Ascending aorta (tissue), 2 donors: ENCODE data around the gene WBP2. TPM values are rescaled to one million over a fixed set of nuclear protein-coding genes. Genes with fewer than 3 reads are reported as not detected.
"Not testable (repeated sequence)": the region's sequence is repeated elsewhere in the genome, so short reads cannot be mapped to it uniquely, and the experiment has no call there.

Source experiments
- DNase-seq, 2 donors: peaks; one replicate each; pipeline ENCODE4 v3.0.0-alpha.2; 2019; ENCODE audit warnings: low spot score in 2 of 2
- H3K27ac ChIP-seq, 2 donors: fragments of 200-600 bp; sonication (generic); one replicate each; pipeline ENCODE4 v1.5.1; 2016 to 2017; ENCODE audit warnings: mild to moderate bottlenecking in 1 of 2
- H3K27me3 ChIP-seq: fragments of 200-600 bp; sonication (generic); one replicate; pipeline ENCODE4 v1.5.1; 2017
- H3K36me3 ChIP-seq, 2 donors: fragments of 200-600 bp; sonication (generic); one replicate each; pipeline ENCODE4 v1.5.1; 2016
- H3K4me1 ChIP-seq, 2 donors: fragments of 200-600 bp; sonication (generic); one replicate each; pipeline ENCODE4 v1.5.1; 2016 to 2017; ENCODE audit warnings: mild to moderate bottlenecking in 1 of 2
- H3K4me3 ChIP-seq, 2 donors: fragments of 200-600 bp; sonication (generic); one replicate each; pipeline ENCODE4 v1.5.1; 2016 to 2017; ENCODE audit warnings: mild to moderate bottlenecking in 1 of 2
- H3K9me3 ChIP-seq, 2 donors: fragments of 200-600 bp; sonication (generic); one replicate each; pipeline ENCODE4 v1.5.1; 2016
- CTCF ChIP-seq, 3 experiments: fragments of 200-600 bp in 2 of 3; fragments of 450-650 bp in 1 of 3; sonication (generic) in 2 of 3; IDR thresholded peaks; one replicate each; pipeline ENCODE4 v1.5.1; 2016 to 2019; ENCODE audit warnings: antibody characterized with exemption in 3 of 3, mild to moderate bottlenecking in 1 of 3, moderate library complexity in 1 of 3
- intact Hi-C: fragments of 100-400 bp; cut with DNase I; formaldehyde crosslinking; loops from one replicate; pipeline ENCODE4 v1.15.1; 2023
- total RNA-seq: library from RNA; depleted of rRNA; stranded (reverse); fragments of >200 nt; gene quantifications from one replicate; pipeline ENCODE4 v1.1.0, GENCODE V29; 2016

WBP2 gene
- total RNA-seq, 1 donor from 2014 or later = 50.7 TPM

- Histone ChIP-seq H3K27me3 (no peaks in the 10 kb centered on the region), H3K4me3 (peak overlapping the region; percentile 56 to 87), H3K4me1 (peaks cover 3 to 21% of the 10 kb centered on the region in 2 donors), H3K27ac (peak overlapping the region; percentile 95 to 97), H3K9me3 (no peaks in the 10 kb centered on the region), H3K36me3 (peaks cover 29 to 30% of the 10 kb centered on the region in 2 donors)
- intact Hi-C loops = loop anchor here (2.0 kb wide), 1 partner anchor 69 kb away; the partner anchor contains the start of gene UNK
- peak in 1 of 2 donors; percentile 87 for DNase-seq
- no peak for TF ChIP-seq CTCF (IDR thresholded peaks at IDR 0.05)
Observed at GRCh38 chr17:75854101-75854748, 910 bp downstream of the WBP2 start.

GRCh38 chr17:75853433-75853832, 1.7 kb downstream of the WBP2 start:
- intact Hi-C loops = no loop called here
- Histone ChIP-seq H3K4me3 (peak overlapping the region; percentile 56 to 87), H3K27me3 (no peaks in the 10 kb centered on the region), H3K9me3 (no peaks in the 10 kb centered on the region), H3K36me3 (peaks cover 37 to 38% of the 10 kb centered on the region in 2 donors), H3K4me1 (peaks cover 3 to 23% of the 10 kb centered on the region in 2 donors), H3K27ac (peak overlapping the region; percentile 95 to 97)
- no peak for TF ChIP-seq CTCF (IDR thresholded peaks at IDR 0.05)
- DNase-seq = no peak

GRCh38 chr17:75851693-75851991, 3.5 kb downstream of the WBP2 start:
- Histone ChIP-seq H3K36me3 (peaks cover 55 to 56% of the 10 kb centered on the region in 2 donors), H3K27ac (peak overlapping the region in 1 of 2 donors; percentile 10), H3K4me1 (peaks cover 3 to 21% of the 10 kb centered on the region in 2 donors)
- H3K4me3 ChIP-seq, intact Hi-C loops, H3K9me3 ChIP-seq, DNase-seq, H3K27me3 ChIP-seq: not testable (repeated sequence)

GRCh38 chr17:75850928-75851692, 4.0 kb downstream of the WBP2 start:
- peaks cover 3 to 18% of the 10 kb centered on the region in 2 donors for H3K4me1 ChIP-seq
- no peak for TF ChIP-seq CTCF (IDR thresholded peaks at IDR 0.05)
- peak overlapping the region in 1 of 2 donors; percentile 10 for H3K27ac ChIP-seq
- no peak overlapping the region for H3K4me3 ChIP-seq
- H3K36me3 ChIP-seq = peaks cover 60 to 61% of the 10 kb centered on the region in 2 donors
- intact Hi-C loops = no loop called here
- DNase-seq = no peak
- H3K27me3 ChIP-seq = no peaks in the 10 kb centered on the region
- no peaks in the 10 kb centered on the region for H3K9me3 ChIP-seq

- H3K27ac ChIP-seq = peak overlapping the region in 1 of 2 donors; percentile 24
- H3K36me3 ChIP-seq = peaks cover 64 to 67% of the 10 kb centered on the region in 2 donors
- DNase-seq = no peak
- peaks cover 10 to 31% of the 10 kb centered on the region in 2 donors for H3K4me1 ChIP-seq
- no peak overlapping the region for H3K4me3 ChIP-seq
- no peaks in the 10 kb centered on the region for H3K9me3 ChIP-seq
- no peaks in the 10 kb centered on the region for H3K27me3 ChIP-seq
- TF ChIP-seq CTCF (IDR thresholded peaks at IDR 0.05) = no peak
- intact Hi-C loops = no loop called here
Observed at GRCh38 chr17:75849724-75850123, 5.4 kb downstream of the WBP2 start.

GRCh38 chr17:75849279-75849646, 5.9 kb downstream of the WBP2 start:
- Histone ChIP-seq H3K27ac (peak overlapping the region; percentile 46 to 72), H3K27me3 (no peaks in the 10 kb centered on the region), H3K4me3 (no peak overlapping the region), H3K36me3 (peaks cover 64 to 67% of the 10 kb centered on the region in 2 donors), H3K9me3 (no peaks in the 10 kb centered on the region), H3K4me1 (peaks cover 12 to 33% of the 10 kb centered on the region in 2 donors)
- DNase-seq = no peak
- no peak for TF ChIP-seq CTCF (IDR thresholded peaks at IDR 0.05)
- intact Hi-C loops = no loop called here
